Measurements from ENCODE around the gene VSX1.

DNA sequence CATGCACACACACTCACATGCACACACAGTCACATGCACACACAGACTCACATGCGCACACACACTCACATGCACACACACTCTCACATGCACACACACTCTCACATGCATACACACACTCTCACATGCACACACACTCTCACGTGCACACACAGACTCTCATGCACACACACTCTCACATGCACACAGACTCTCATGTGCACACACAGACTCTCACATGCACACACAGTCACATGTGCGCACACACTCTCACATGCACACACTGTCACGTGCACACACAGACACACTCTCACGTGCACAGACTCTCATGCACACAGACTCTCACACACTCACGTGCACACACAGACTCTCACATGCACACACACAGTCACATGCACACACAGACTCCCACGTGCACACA lies 36.6 kb upstream of the VSX1 start:
- TF ChIP-seq, protein P1, sequence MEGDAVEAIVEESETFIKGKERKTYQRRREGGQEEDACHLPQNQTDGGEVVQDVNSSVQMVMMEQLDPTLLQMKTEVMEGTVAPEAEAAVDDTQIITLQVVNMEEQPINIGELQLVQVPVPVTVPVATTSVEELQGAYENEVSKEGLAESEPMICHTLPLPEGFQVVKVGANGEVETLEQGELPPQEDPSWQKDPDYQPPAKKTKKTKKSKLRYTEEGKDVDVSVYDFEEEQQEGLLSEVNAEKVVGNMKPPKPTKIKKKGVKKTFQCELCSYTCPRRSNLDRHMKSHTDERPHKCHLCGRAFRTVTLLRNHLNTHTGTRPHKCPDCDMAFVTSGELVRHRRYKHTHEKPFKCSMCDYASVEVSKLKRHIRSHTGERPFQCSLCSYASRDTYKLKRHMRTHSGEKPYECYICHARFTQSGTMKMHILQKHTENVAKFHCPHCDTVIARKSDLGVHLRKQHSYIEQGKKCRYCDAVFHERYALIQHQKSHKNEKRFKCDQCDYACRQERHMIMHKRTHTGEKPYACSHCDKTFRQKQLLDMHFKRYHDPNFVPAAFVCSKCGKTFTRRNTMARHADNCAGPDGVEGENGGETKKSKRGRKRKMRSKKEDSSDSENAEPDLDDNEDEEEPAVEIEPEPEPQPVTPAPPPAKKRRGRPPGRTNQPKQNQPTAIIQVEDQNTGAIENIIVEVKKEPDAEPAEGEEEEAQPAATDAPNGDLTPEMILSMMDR (optimal IDR thresholded peaks at IDR 0.05 in 1 of 3, IDR thresholded peaks at IDR 0.05 in 1 of 3, conservative IDR thresholded peaks at IDR 0.05 in 1 of 3; ENCODE audit: extremely low read depth in 1 of 3, insufficient read depth in 2 of 3, low read length in 3 of 3), result no peak
- TF ChIP-seq EZH2 (IDR thresholded peaks at IDR 0.05; ENCODE audit: low read length), result no peak
